Hepatocyte (in vitro differentiated cells): ENCODE results near the gene ZMIZ1. TPM values are rescaled to one million over a fixed set of nuclear protein-coding genes. Genes with fewer than 3 reads are reported as not detected.

Experiments
- DNase-seq: peaks from one replicate; pipeline ENCODE4 v3.0.0-alpha.2; 2016; ENCODE audit warnings: low spot score
- H2AFZ ChIP-seq: fragments of 200-600 bp; sonication (generic); 2 replicates; pipeline ENCODE4 v1.6.0; 2016; ENCODE audit warnings: antibody characterized with exemption, mild to moderate bottlenecking
- H3K27ac ChIP-seq: fragments of 200-600 bp; sonication (generic); 2 replicates; pipeline ENCODE4 v1.5.1; 2016; ENCODE audit warnings: mild to moderate bottlenecking
- H3K27me3 ChIP-seq: fragments of 200-600 bp; sonication (generic); 2 replicates; pipeline ENCODE4 v1.6.1; 2016
- H3K36me3 ChIP-seq: fragments of 200-600 bp; sonication (generic); replicated peaks from 2 replicates; pipeline ENCODE4 v1.5.1; 2016; ENCODE audit warnings: low read depth; ENCODE audit not compliant: insufficient read depth
- H3K4me1 ChIP-seq: fragments of 200-600 bp; sonication (generic); 2 replicates; pipeline ENCODE4 v1.5.1; 2016; ENCODE audit warnings: mild to moderate bottlenecking, moderate library complexity; ENCODE audit not compliant: insufficient read depth
- H3K4me2 ChIP-seq: fragments of 200-600 bp; sonication (generic); 2 replicates; pipeline ENCODE4 v1.6.0; 2016
- H3K4me3 ChIP-seq: fragments of 200-600 bp; sonication (generic); 2 replicates; pipeline ENCODE4 v1.5.1; 2016; ENCODE audit warnings: mild to moderate bottlenecking
- H3K79me2 ChIP-seq: fragments of 200-600 bp; sonication (generic); 2 replicates; pipeline ENCODE4 v1.6.0; 2017; ENCODE audit warnings: mild to moderate bottlenecking
- H3K9me2 ChIP-seq: fragments of 200-600 bp; sonication (generic); replicated peaks from 2 replicates; pipeline ENCODE4 v1.6.0; 2017; ENCODE audit warnings: mild to moderate bottlenecking; ENCODE audit not compliant: insufficient read depth
- H3K9me3 ChIP-seq: fragments of 200-600 bp; sonication (generic); 2 replicates; pipeline ENCODE4 v1.5.1; 2016; ENCODE audit warnings: low read depth, mild to moderate bottlenecking
- H4K20me1 ChIP-seq: fragments of 200-600 bp; sonication (generic); 2 replicates; pipeline ENCODE4 v1.6.0; 2016; ENCODE audit warnings: mild to moderate bottlenecking; ENCODE audit not compliant: insufficient read depth, poor library complexity, severe bottlenecking
- CTCF ChIP-seq: fragments of 200-600 bp; sonication (generic); IDR thresholded peaks from 2 replicates; pipeline ENCODE4 v1.5.1; 2016; ENCODE audit warnings: antibody characterized with exemption, mild to moderate bottlenecking; ENCODE audit not compliant: poor library complexity
- EZH2 ChIP-seq: fragments of 200-600 bp; sonication (generic); IDR thresholded peaks from 2 replicates; pipeline ENCODE4 v1.6.1; 2016; ENCODE audit warnings: antibody characterized with exemption, mild to moderate bottlenecking, borderline replicate concordance
- EZH2phosphoT487 ChIP-seq: fragments of 200-600 bp; sonication (generic); IDR thresholded peaks from one replicate; pipeline ENCODE4 v1.6.1; 2018; ENCODE audit warnings: antibody characterized with exemption, mild to moderate bottlenecking, low read depth, moderate library complexity; ENCODE audit not compliant: unreplicated experiment, severe bottlenecking
- WGBS: methylation state at CpG from one replicate; pipeline ENCODE4 v1.1.6; 2016; ENCODE audit warnings: low lambda C conversion rate; ENCODE audit errors: missing lambda C conversion rate; 5-methylcytosine and 5-hydroxymethylcytosine counted together
- polyA plus RNA-seq: library from polyadenylated mRNA; unstranded; fragments of >200 nt; fragmentation: Nextera tagmentation; extraction: Ambion mirVana; gene quantifications from 2 replicates; pipeline ENCODE4 v1.2.1, GENCODE V29; 2016
- total RNA-seq: library from RNA; depleted of rRNA; stranded (reverse); fragments of >200 nt; gene quantifications from 2 replicates; pipeline ENCODE4 v1.2.3, GENCODE V29; 2014

ZMIZ1 gene
- total and polyA plus RNA-seq, 2 experiments from 2014 or later, result 30.9 to 32.4 TPM

GRCh38 chr10:79028451-79029010 is 40.2 kb upstream of the ZMIZ1 start:
- Histone ChIP-seq H2AFZ (no peak overlapping the region), H3K27ac (no peak overlapping the region), H3K36me3 (no peaks in the 10 kb centered on the region), H3K4me1 (peaks cover 12% of the 10 kb centered on the region), H3K79me2 (no peaks in the 10 kb centered on the region), H3K27me3 (no peaks in the 10 kb centered on the region), H3K4me2 (no peak overlapping the region), H3K9me2 (no peaks in the 10 kb centered on the region), H4K20me1 (no peaks in the 10 kb centered on the region), H3K9me3 (no peaks in the 10 kb centered on the region), H3K4me3 (no peak overlapping the region)
- TF ChIP-seq EZH2phosphoT487 (no peak), CTCF (no peak), EZH2 (no peak)
- 88% methylated on average over 5 of the region's 5 CpGs for WGBS
- DNase-seq, result no peak

- no peak overlapping the region for H3K4me3 ChIP-seq
- TF ChIP-seq CTCF, result no peak
- TF ChIP-seq EZH2phosphoT487, result no peak
- TF ChIP-seq EZH2, result no peak
- peaks cover 12% of the 10 kb centered on the region for H3K4me1 ChIP-seq
- H3K36me3 ChIP-seq, result no peaks in the 10 kb centered on the region
- H3K9me2 ChIP-seq, result no peaks in the 10 kb centered on the region
- H3K27me3 ChIP-seq, result no peaks in the 10 kb centered on the region
- H3K9me3 ChIP-seq, result no peaks in the 10 kb centered on the region
- 84% methylated on average over 12 of the region's 12 CpGs for WGBS
- no peaks in the 10 kb centered on the region for H3K79me2 ChIP-seq
- DNase-seq, result no peak
- no peaks in the 10 kb centered on the region for H4K20me1 ChIP-seq
- H3K4me2 ChIP-seq, result no peak overlapping the region
- no peak overlapping the region for H3K27ac ChIP-seq
- H2AFZ ChIP-seq, result no peak overlapping the region
Measured at GRCh38 chr10:79029478-79030390, 39.0 kb upstream of the ZMIZ1 start.

- Histone ChIP-seq H3K36me3 (no peaks in the 10 kb centered on the region), H3K4me3 (no peak overlapping the region), H2AFZ (no peak overlapping the region), H3K79me2 (no peaks in the 10 kb centered on the region), H4K20me1 (no peaks in the 10 kb centered on the region), H3K9me3 (no peaks in the 10 kb centered on the region), H3K4me1 (peaks cover 6% of the 10 kb centered on the region), H3K27me3 (no peaks in the 10 kb centered on the region), H3K4me2 (no peak overlapping the region), H3K9me2 (no peaks in the 10 kb centered on the region), H3K27ac (no peak overlapping the region)
- TF ChIP-seq EZH2phosphoT487 (no peak), EZH2 (no peak)
- DNase-seq, result no peak
- WGBS, result 67% methylated on average over 1 of the region's 1 CpG
Measured at GRCh38 chr10:79030705-79031104, 38.1 kb upstream of the ZMIZ1 start.

- H2AFZ ChIP-seq, result no peak overlapping the region
- no peak overlapping the region for H3K4me3 ChIP-seq
- no peak for DNase-seq
- no peaks in the 10 kb centered on the region for H3K27me3 ChIP-seq
- no peak overlapping the region for H3K4me2 ChIP-seq
- no peaks in the 10 kb centered on the region for H3K9me3 ChIP-seq
- no peaks in the 10 kb centered on the region for H4K20me1 ChIP-seq
- no peaks in the 10 kb centered on the region for H3K9me2 ChIP-seq
- H3K4me1 ChIP-seq, result peaks cover 6% of the 10 kb centered on the region
- no peak for TF ChIP-seq EZH2
- no peak for TF ChIP-seq CTCF
- 97% methylated on average over 5 of the region's 5 CpGs for WGBS
- no peak overlapping the region for H3K27ac ChIP-seq
- no peaks in the 10 kb centered on the region for H3K79me2 ChIP-seq
- H3K36me3 ChIP-seq, result no peaks in the 10 kb centered on the region
Measured at GRCh38 chr10:79031723-79032122, 37.0 kb upstream of the ZMIZ1 start.
